ENCODE results near the gene C2orf72. TPM values are rescaled to one million over a fixed set of nuclear protein-coding genes. Genes with fewer than 3 reads are reported as not detected.

Gene C2orf72
- total RNA-seq, 1 donor from 2014 or later: 0.05 TPM

DNA sequence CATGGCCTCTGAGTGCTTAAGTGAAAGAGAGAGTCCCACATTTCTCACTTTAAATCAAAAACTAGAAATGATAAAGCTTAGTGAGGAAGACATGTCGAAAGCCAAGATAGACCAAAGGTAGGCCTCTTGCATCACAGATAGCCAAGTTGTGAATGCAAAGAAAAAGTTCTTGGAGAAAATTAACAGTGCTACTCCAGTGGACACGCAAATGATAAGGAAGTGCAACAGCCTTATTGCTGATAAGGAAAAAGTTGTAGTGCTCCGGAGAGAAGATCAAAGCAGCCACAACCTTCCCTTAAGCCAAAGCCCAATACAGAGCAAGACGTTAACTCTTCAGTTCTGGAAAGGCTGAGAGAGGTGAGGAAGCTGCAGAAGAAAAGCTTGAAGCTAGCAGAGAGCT is 51.4 kb downstream of the C2orf72 start:
- Histone ChIP-seq H3K9me3 (replicated peaks) (no peaks in the 10 kb centered on the region), H3K27ac (replicated peaks) (no peak overlapping the region), H3K4me1 (no peaks in the 10 kb centered on the region), H3K36me3 (peaks cover 86% of the 10 kb centered on the region), H3K4me3 (no peak overlapping the region), H3K27me3 (ENCODE audit: low read depth) (no peaks in the 10 kb centered on the region)
- intact Hi-C loops (cut with micrococcal nuclease): no loop called here
- TF ChIP-seq, protein P1, sequence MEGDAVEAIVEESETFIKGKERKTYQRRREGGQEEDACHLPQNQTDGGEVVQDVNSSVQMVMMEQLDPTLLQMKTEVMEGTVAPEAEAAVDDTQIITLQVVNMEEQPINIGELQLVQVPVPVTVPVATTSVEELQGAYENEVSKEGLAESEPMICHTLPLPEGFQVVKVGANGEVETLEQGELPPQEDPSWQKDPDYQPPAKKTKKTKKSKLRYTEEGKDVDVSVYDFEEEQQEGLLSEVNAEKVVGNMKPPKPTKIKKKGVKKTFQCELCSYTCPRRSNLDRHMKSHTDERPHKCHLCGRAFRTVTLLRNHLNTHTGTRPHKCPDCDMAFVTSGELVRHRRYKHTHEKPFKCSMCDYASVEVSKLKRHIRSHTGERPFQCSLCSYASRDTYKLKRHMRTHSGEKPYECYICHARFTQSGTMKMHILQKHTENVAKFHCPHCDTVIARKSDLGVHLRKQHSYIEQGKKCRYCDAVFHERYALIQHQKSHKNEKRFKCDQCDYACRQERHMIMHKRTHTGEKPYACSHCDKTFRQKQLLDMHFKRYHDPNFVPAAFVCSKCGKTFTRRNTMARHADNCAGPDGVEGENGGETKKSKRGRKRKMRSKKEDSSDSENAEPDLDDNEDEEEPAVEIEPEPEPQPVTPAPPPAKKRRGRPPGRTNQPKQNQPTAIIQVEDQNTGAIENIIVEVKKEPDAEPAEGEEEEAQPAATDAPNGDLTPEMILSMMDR (IDR thresholded peaks at IDR 0.05; ENCODE audit: borderline replicate concordance): no peak
- DNase-seq: no peak

DNA sequence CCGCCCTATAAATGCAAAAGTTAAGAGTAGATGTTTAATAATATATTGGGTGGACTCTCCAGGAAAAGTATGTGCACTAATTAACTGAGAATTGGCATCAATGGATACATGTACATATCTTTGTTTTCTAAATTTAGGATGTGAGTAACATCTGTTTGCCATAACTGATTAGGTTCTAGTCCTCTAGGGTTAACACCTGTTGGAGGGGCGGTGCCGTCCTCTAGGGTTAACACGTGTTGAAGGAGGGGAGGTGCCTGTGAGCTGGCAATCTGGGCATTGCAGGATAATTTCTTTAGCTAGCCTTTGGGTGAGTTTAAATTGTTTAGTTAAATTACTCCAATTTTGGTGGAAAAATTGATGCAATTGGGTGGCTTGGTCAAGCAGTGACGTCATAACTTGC is 56.6 kb downstream of the C2orf72 start:
- TF ChIP-seq, protein P1 (IDR thresholded peaks at IDR 0.05; ENCODE audit: borderline replicate concordance): no peak
- intact Hi-C loops (cut with micrococcal nuclease): no loop called here

DNA sequence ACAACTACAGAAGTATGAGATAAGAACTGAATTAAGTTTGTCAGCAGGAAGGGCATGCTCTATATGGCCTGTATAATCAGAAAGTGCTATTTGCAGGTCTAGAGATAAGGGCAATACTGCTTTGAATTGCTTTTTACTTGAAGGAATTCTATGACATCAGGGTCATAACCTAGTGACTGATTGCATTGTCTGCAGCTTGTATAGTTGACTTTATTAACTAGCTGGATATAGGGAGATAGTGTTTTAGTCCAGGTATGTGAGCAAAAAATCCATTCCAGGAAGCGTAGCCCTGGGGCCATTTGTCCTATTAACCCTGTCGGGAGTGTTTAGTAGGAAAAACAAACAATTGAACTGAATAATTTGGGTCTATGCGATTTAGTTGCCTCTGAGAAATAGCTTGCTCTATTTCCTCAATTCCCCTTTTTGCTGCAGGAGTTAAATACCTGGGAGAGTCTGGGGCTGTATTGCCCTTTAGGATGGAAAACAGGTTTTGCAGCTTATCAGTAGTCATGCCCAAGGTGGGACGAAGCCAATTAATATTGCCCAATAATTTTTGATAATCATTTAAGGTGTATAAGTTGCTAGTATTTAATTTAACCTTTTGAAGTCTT is 57.5 kb downstream of the C2orf72 start:
- H3K36me3 ChIP-seq: peaks cover 76% of the 10 kb centered on the region
- no peaks in the 10 kb centered on the region for H3K27me3 ChIP-seq (ENCODE audit: low read depth)
- H3K27ac ChIP-seq (replicated peaks): no peak overlapping the region
- no peak overlapping the region for H3K4me3 ChIP-seq
- intact Hi-C loops (cut with micrococcal nuclease): no loop called here
- DNase-seq: no peak
- TF ChIP-seq, protein P1 (IDR thresholded peaks at IDR 0.05; ENCODE audit: borderline replicate concordance): no peak
- peaks cover 15% of the 10 kb centered on the region for H3K9me3 ChIP-seq (replicated peaks)
- H3K4me1 ChIP-seq: no peaks in the 10 kb centered on the region

More for the DNA sequence above, 56.6 kb downstream of the C2orf72 start:
- no peaks in the 10 kb centered on the region for H3K4me1 ChIP-seq
- no peak overlapping the region for H3K27ac ChIP-seq (replicated peaks)
- H3K27me3 ChIP-seq (ENCODE audit: low read depth): no peaks in the 10 kb centered on the region
- peaks cover 6% of the 10 kb centered on the region for H3K9me3 ChIP-seq (replicated peaks)
- DNase-seq: no peak
- no peak overlapping the region for H3K4me3 ChIP-seq
- H3K36me3 ChIP-seq: peaks cover 76% of the 10 kb centered on the region

Other genes starting within 250 kb of the C2orf72 start
- 25.5 TPM for gene ITM2C, start 172.6 kb upstream of the C2orf72 start, total RNA-seq
- gene GPR55, start 112.3 kb upstream of the C2orf72 start, total RNA-seq: not detected
- not detected for gene SPATA3, start 41.4 kb upstream of the C2orf72 start, total RNA-seq
- gene PSMD1, start 19.3 kb downstream of the C2orf72 start, total RNA-seq: 90.5 TPM
- gene HTR2B, start 87.5 kb downstream of the C2orf72 start, total RNA-seq: 1.5 TPM
- gene ARMC9, start 161.1 kb downstream of the C2orf72 start, total RNA-seq: 3.1 TPM